BJ (cell line): ENCODE data around the gene TBC1D9. TPM values are rescaled to one million over a fixed set of nuclear protein-coding genes. Genes with fewer than 3 reads are reported as not detected.

Source experiments
- CTCF ChIA-PET: fragments of 350-600 bp; formaldehyde crosslinking; extraction: SDS; loops from one replicate; lab custom pipeline; 2021; ENCODE audit warnings: antibody characterized with exemption, inconsistent platforms; lab: Yijun Ruan, JAX
- POLR2A ChIA-PET: fragments of 300-600 bp; sonication (Branson Sonifier 250); formaldehyde crosslinking; extraction: SDS; loops from one replicate; lab custom pipeline; 2021; ENCODE audit warnings: antibody characterized with exemption; lab: Charles Lee
- DNase-seq: peaks from one replicate; pipeline ENCODE4 v3.0.0-alpha.2; 2011; ENCODE audit warnings: low read depth
- H3K27me3 ChIP-seq: 2 replicates; pipeline ENCODE4 v1.6.0; 2011; ENCODE audit warnings: low read length; ENCODE audit not compliant: control insufficient read depth, insufficient read depth
- H3K36me3 ChIP-seq: 2 replicates; pipeline ENCODE4 v1.5.1; 2011; ENCODE audit warnings: low read length; ENCODE audit not compliant: control insufficient read depth, insufficient read depth
- H3K4me3 ChIP-seq: 2 replicates; pipeline ENCODE4 v1.5.1; 2011; ENCODE audit warnings: low read depth, mild to moderate bottlenecking, control low read depth, low read length
- polyA plus RNA-seq: library from polyadenylated mRNA; depleted of rRNA; stranded (reverse); fragments of >200 nt; gene quantifications from 2 replicates; pipeline ENCODE4 v1.2.3, GENCODE V29; 2011
- TF ChIP-seq, protein P1 (sequence below): IDR thresholded peaks from 2 replicates; pipeline ENCODE4 v1.5.1; 2011; ENCODE audit warnings: low read depth, mild to moderate bottlenecking, control low read depth, inconsistent platforms, low read length, moderate library complexity; ENCODE audit not compliant: insufficient read depth

Gene TBC1D9
- polyA plus RNA-seq, 1 experiment: 12.0 TPM

- no peaks in the 10 kb centered on the region for H3K27me3 ChIP-seq
- ChIA-PET CTCF (no interaction called here), POLR2A (no interaction called here)
- no peak overlapping the region for H3K4me3 ChIP-seq
- TF ChIP-seq, protein P1, sequence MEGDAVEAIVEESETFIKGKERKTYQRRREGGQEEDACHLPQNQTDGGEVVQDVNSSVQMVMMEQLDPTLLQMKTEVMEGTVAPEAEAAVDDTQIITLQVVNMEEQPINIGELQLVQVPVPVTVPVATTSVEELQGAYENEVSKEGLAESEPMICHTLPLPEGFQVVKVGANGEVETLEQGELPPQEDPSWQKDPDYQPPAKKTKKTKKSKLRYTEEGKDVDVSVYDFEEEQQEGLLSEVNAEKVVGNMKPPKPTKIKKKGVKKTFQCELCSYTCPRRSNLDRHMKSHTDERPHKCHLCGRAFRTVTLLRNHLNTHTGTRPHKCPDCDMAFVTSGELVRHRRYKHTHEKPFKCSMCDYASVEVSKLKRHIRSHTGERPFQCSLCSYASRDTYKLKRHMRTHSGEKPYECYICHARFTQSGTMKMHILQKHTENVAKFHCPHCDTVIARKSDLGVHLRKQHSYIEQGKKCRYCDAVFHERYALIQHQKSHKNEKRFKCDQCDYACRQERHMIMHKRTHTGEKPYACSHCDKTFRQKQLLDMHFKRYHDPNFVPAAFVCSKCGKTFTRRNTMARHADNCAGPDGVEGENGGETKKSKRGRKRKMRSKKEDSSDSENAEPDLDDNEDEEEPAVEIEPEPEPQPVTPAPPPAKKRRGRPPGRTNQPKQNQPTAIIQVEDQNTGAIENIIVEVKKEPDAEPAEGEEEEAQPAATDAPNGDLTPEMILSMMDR: no peak
- H3K36me3 ChIP-seq: no peaks in the 10 kb centered on the region
- no peak for DNase-seq
Measured at GRCh38 chr4:140706665-140707064, 49.5 kb downstream of the TBC1D9 start.

DNA sequence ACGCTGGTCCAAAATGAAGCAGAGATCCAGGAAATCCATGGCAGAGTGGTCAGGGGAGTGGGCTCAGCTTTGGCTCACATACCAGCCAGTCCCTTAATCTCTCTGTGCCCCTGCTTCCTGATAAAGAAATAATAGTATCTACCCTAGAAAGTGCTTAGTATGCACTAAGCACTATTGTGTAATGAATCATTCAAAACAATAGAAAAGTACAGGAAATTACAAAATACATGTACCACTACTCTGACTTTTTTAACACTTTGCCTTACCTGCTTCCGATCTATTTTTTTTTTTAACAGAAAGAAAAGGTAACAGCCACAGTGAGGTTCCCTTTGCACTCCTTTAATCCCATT lies 49.9 kb downstream of the TBC1D9 start:
- DNase-seq: no peak
- Histone ChIP-seq H3K36me3 (no peaks in the 10 kb centered on the region), H3K27me3 (no peaks in the 10 kb centered on the region), H3K4me3 (no peak overlapping the region)
- CTCF ChIA-PET: no interaction called here
- POLR2A ChIA-PET: no interaction called here
- TF ChIP-seq, protein P1: no peak

- no peak for DNase-seq
- Histone ChIP-seq H3K36me3 (no peaks in the 10 kb centered on the region; the same call in 1 of the 2 replicates), H3K4me3 (no peak overlapping the region), H3K27me3 (no peaks in the 10 kb centered on the region)
- CTCF ChIA-PET: no interaction called here
- POLR2A ChIA-PET: no interaction called here
- TF ChIP-seq, protein P1: no peak
Measured at GRCh38 chr4:140705625-140706275, 50.4 kb downstream of the TBC1D9 start.

- CTCF ChIA-PET: no interaction called here
- POLR2A ChIA-PET: no interaction called here
- no peak for DNase-seq
- H3K4me3 ChIP-seq: no peak overlapping the region
- no peaks in the 10 kb centered on the region for H3K27me3 ChIP-seq
- H3K36me3 ChIP-seq: no peaks in the 10 kb centered on the region; the same call in 1 of the 2 replicates
- TF ChIP-seq, protein P1: no peak
Measured at GRCh38 chr4:140704964-140705363, 51.2 kb downstream of the TBC1D9 start.

GRCh38 chr4:140704392-140704960 lies 51.7 kb downstream of the TBC1D9 start:
- no peaks in the 10 kb centered on the region for H3K27me3 ChIP-seq
- no peak overlapping the region for H3K4me3 ChIP-seq
- no peak for DNase-seq
- POLR2A ChIA-PET: no interaction called here
- TF ChIP-seq, protein P1: no peak
- CTCF ChIA-PET: no interaction called here
- no peaks in the 10 kb centered on the region; the same call in 1 of the 2 replicates for H3K36me3 ChIP-seq
